Left colon (tissue), 2 donors: Measurements from ENCODE around the gene RPS6KA2. TPM values are rescaled to one million over a fixed set of nuclear protein-coding genes. Genes with fewer than 3 reads are reported as not detected.

Source experiments
- ATAC-seq: fragments of 200-7000 bp; cut with Tn5 transposase; one replicate; pipeline ENCODE4 v1.9.1; 2020; ENCODE audit warnings: mild to moderate bottlenecking, moderate library complexity
- DNase-seq, 2 donors: peaks; one replicate each; pipeline ENCODE4 v3.0.0-alpha.2; 2020
- intact Hi-C, 2 donors: fragments of 100-400 bp; cut with DNase I in 1 of 2; cut with micrococcal nuclease in 1 of 2; formaldehyde crosslinking; loops; one replicate each; pipeline versions ENCODE4 v1.11.2 to v1.14.0; 2022; cut with DNase I, micrococcal nuclease
- total RNA-seq, 2 donors: library from RNA; stranded (reverse); fragmentation: NEBNext Ultra II Directional; extraction: Animal tissue kit (Norgen Biotek cat#: 25700); gene quantifications; one replicate each; pipeline ENCODE4 v1.2.1, GENCODE V29; 2021
- donor health status: DM: no; HTN: no; CAD: no.
- donor health status: DM: yes; HTN: yes; CAD: no.

Gene RPS6KA2
- total RNA-seq, 2 donors from 2014 or later = 11.5 to 13.3 TPM

- no peak for ATAC-seq
- intact Hi-C loops = no loop called here
These were observed 99.2 kb downstream of the RPS6KA2 start for GRCh38 chr6:166527849-166528248.

GRCh38 chr6:166526937-166527336 is 100.1 kb downstream of the RPS6KA2 start:
- intact Hi-C loops = no loop called here
- DNase-seq (no peak), ATAC-seq (no peak)

More at GRCh38 chr6:166527849-166528248, 99.2 kb downstream of the RPS6KA2 start:
- no peak for DNase-seq

- intact Hi-C loops = no loop called here
- ATAC-seq (no peak), DNase-seq (no peak)
These were observed 101.5 kb downstream of the RPS6KA2 start for GRCh38 chr6:166525567-166525966.

- intact Hi-C loops = no loop called here
- DNase-seq = no peak
- ATAC-seq = no peak
These were observed 103.1 kb downstream of the RPS6KA2 start for GRCh38 chr6:166523782-166524559.

GRCh38 chr6:166520905-166521834 is 105.9 kb downstream of the RPS6KA2 start:
- DNase-seq (no peak), ATAC-seq (no peak)
- intact Hi-C loops = no loop called here

GRCh38 chr6:166516251-166516884 is 110.7 kb downstream of the RPS6KA2 start:
- intact Hi-C loops = no loop called here
- ATAC-seq = no peak

GRCh38 chr6:166515072-166515810 is 111.8 kb downstream of the RPS6KA2 start:
- no peak for DNase-seq
- intact Hi-C loops = no loop called here
- no peak for ATAC-seq

More at GRCh38 chr6:166516251-166516884, 110.7 kb downstream of the RPS6KA2 start:
- no peak for DNase-seq

GRCh38 chr6:166514196-166514595 is 112.9 kb downstream of the RPS6KA2 start:
- no peak for DNase-seq
- intact Hi-C loops = no loop called here
- no peak for ATAC-seq

GRCh38 chr6:166512567-166512966 is 114.5 kb downstream of the RPS6KA2 start:
- peak in 1 of 2 donors; percentile 51 for DNase-seq
- intact Hi-C loops = no loop called here
- peak; percentile 60 for ATAC-seq

GRCh38 chr6:166511316-166511715 is 115.7 kb downstream of the RPS6KA2 start:
- DNase-seq (no peak), ATAC-seq (no peak)
- intact Hi-C loops = no loop called here

GRCh38 chr6:166509193-166509592 is 117.9 kb downstream of the RPS6KA2 start:
- ATAC-seq (no peak), DNase-seq (no peak)
- intact Hi-C loops = no loop called here

- intact Hi-C loops = no loop called here
- DNase-seq = no peak
- no peak for ATAC-seq
These were observed 118.3 kb downstream of the RPS6KA2 start for GRCh38 chr6:166508726-166509125.

GRCh38 chr6:166507809-166508564 is 119.1 kb downstream of the RPS6KA2 start:
- ATAC-seq (no peak), DNase-seq (no peak)
- intact Hi-C loops = no loop called here

GRCh38 chr6:166507380-166507779 is 119.7 kb downstream of the RPS6KA2 start:
- ATAC-seq = no peak
- no peak for DNase-seq
- intact Hi-C loops = no loop called here

GRCh38 chr6:166505133-166505905 is 121.7 kb downstream of the RPS6KA2 start:
- intact Hi-C loops = no loop called here
- DNase-seq (no peak), ATAC-seq (no peak)

GRCh38 chr6:166504100-166504499 is 123.0 kb downstream of the RPS6KA2 start:
- ATAC-seq (no peak), DNase-seq (no peak)
- intact Hi-C loops = no loop called here

- intact Hi-C loops = no loop called here
- ATAC-seq (no peak), DNase-seq (no peak)
These were observed 123.8 kb downstream of the RPS6KA2 start for GRCh38 chr6:166503167-166503744.
